A673 (cell line): Measurements from ENCODE around the gene ARPC2. TPM values are rescaled to one million over a fixed set of nuclear protein-coding genes. Genes with fewer than 3 reads are reported as not detected.

ENCODE experiments used
- BruUV-seq: library from RNA; stranded (reverse); fragments of 400-500 nt; replicated peaks from 2 replicates; lab custom pipeline; 2021; lab: Mats Ljungman, UMichigan
- CTCF ChIA-PET: fragments of 300-600 bp; sonication (Branson Sonifier 250); formaldehyde crosslinking; loops from one replicate; lab custom pipeline; 2022; ENCODE audit warnings: antibody characterized with exemption; lab: Charles Lee
- POLR2A ChIA-PET: fragments of 300-600 bp; sonication (Branson Sonifier 250); formaldehyde crosslinking; loops from one replicate; lab custom pipeline; 2022; ENCODE audit warnings: antibody characterized with exemption; ENCODE audit not compliant: low non-redundant PET; lab: Charles Lee
- DNase-seq: peaks from one replicate; pipeline ENCODE4 v3.0.0-alpha.2; 2015; ENCODE audit warnings: low spot score
- H3K27ac ChIP-seq: fragments of 200-600 bp; sonication (generic); 2 replicates; pipeline ENCODE4 v1.5.1; 2016; ENCODE audit warnings: mixed run types, low read depth, mild to moderate bottlenecking, mixed read lengths, antibody characterized with exemption, low read length; ENCODE audit not compliant: poor library complexity, severe bottlenecking
- H3K27me3 ChIP-seq: fragments of 200-600 bp; sonication (generic); replicated peaks from 2 replicates; pipeline ENCODE4 v1.6.1; 2017; ENCODE audit warnings: mixed run types, low read depth, mild to moderate bottlenecking, mixed read lengths, antibody characterized with exemption, low read length; ENCODE audit not compliant: insufficient read depth, poor library complexity
- H3K36me3 ChIP-seq: fragments of 200-600 bp; sonication (generic); 2 replicates; pipeline ENCODE4 v1.6.1; 2016; ENCODE audit warnings: mixed run types, mild to moderate bottlenecking, mixed read lengths, antibody characterized with exemption, low read length; ENCODE audit not compliant: insufficient read depth, poor library complexity, severe bottlenecking
- H3K4me1 ChIP-seq: fragments of 200-600 bp; sonication (generic); 2 replicates; pipeline ENCODE4 v1.6.1; 2017; ENCODE audit warnings: mixed run types, mild to moderate bottlenecking, mixed read lengths, antibody characterized with exemption, low read length; ENCODE audit not compliant: insufficient read depth, poor library complexity, severe bottlenecking
- H3K4me3 ChIP-seq: fragments of 200-600 bp; sonication (generic); 2 replicates; pipeline ENCODE4 v1.5.1; 2016; ENCODE audit warnings: low read depth, mixed run types, mild to moderate bottlenecking, mixed read lengths, low read length; ENCODE audit not compliant: poor library complexity, severe bottlenecking
- H3K9me3 ChIP-seq: fragments of 200-600 bp; sonication (generic); 2 replicates; pipeline ENCODE4 v1.6.1; 2016; ENCODE audit warnings: mixed run types, low read depth, mild to moderate bottlenecking, mixed read lengths, antibody characterized with exemption, low read length; ENCODE audit not compliant: poor library complexity, severe bottlenecking
- EZH2 ChIP-seq: fragments of 200-600 bp; sonication (generic); IDR thresholded peaks from 2 replicates; pipeline ENCODE4 v1.6.1; 2017; ENCODE audit warnings: borderline replicate concordance, low read depth, mild to moderate bottlenecking, mixed read lengths, antibody characterized with exemption, low read length; ENCODE audit not compliant: poor library complexity, severe bottlenecking
- intact Hi-C: fragments of 100-400 bp; cut with micrococcal nuclease; formaldehyde crosslinking; loops from one replicate; pipeline ENCODE4 v1.10.0; 2022; ENCODE audit not compliant: unreplicated experiment
- total RNA-seq: library from RNA; stranded (reverse); gene quantifications from 2 replicates; pipeline ENCODE4 v1.2.3, GENCODE V29; 2021
- TF ChIP-seq, protein P1 (sequence below): fragments of 300-800, 200-600 bp; sonication (generic); conservative IDR thresholded peaks from 2 replicates; pipeline ENCODE4 v1.5.1; 2017; ENCODE audit warnings: low read depth, mild to moderate bottlenecking, antibody characterized with exemption, low read length, moderate library complexity, mixed read lengths

ARPC2 gene
- total RNA-seq, 1 experiment from 2014 or later, result 291 TPM

DNA sequence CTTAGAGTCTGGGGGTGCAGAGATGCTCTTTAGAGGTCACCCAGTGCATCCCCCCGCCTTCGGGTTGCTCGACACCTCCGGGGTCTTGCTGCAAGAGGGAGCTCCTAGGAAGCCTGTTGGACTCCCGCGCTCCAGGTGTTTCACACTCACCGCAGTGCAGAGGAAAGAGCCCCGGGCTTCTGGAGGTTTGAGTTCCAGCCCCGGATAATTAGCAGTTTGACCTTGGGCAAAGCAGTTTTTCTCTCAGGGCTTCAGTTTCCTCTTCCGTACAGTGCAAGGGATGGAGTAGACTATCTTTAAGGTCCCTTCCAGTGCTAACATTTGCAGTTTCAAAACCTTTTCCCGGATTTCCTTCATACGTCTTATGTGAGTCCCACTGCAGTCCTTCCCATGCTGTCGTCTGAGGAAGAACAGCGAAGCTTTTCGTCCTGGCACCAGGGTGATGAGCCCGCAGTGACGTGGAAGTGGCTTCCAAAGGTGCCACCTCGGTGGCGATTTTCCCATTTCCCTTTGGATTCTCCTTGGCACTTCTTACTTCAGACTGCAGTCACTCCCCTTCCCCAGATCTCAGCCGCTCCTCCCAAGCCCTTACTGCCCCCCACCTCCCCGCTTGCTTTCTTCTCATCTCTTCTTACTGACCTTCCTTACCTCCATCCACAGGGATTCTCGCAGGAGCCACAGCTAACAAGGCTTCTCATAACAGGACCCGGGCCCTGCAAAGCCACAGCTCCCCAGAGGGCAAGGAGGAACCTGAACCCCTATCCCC, 53.9 kb downstream of the ARPC2 start:
- intact Hi-C loops, result loop anchor here (5.0 kb wide), 2 partner anchors 84 to 576 kb away; no protein-coding TSS in a partner anchor
- POLR2A ChIA-PET, result interaction anchor here (0.6 to 0.7 kb wide), 2 partner anchors 12 to 137 kb away, joined by 3 read pairs; no protein-coding TSS in a partner anchor
- H3K27me3 ChIP-seq, result no peaks in the 10 kb centered on the region
- CTCF ChIA-PET, result interaction anchor here (0.5 to 1.9 kb wide), 3 partner anchors 86 to 125 kb away, joined by 3 to 4 read pairs (median 3); partner anchors contain the start of gene CATIP
- peak overlapping the region; percentile 56 for H3K27ac ChIP-seq
- H3K9me3 ChIP-seq, result no peaks in the 10 kb centered on the region
- H3K36me3 ChIP-seq, result peaks cover 30% of the 10 kb centered on the region
- peaks cover 20% of the 10 kb centered on the region for H3K4me1 ChIP-seq
- DNase-seq, result peak; percentile 41
- no peak for TF ChIP-seq EZH2
- TF ChIP-seq, protein P1, sequence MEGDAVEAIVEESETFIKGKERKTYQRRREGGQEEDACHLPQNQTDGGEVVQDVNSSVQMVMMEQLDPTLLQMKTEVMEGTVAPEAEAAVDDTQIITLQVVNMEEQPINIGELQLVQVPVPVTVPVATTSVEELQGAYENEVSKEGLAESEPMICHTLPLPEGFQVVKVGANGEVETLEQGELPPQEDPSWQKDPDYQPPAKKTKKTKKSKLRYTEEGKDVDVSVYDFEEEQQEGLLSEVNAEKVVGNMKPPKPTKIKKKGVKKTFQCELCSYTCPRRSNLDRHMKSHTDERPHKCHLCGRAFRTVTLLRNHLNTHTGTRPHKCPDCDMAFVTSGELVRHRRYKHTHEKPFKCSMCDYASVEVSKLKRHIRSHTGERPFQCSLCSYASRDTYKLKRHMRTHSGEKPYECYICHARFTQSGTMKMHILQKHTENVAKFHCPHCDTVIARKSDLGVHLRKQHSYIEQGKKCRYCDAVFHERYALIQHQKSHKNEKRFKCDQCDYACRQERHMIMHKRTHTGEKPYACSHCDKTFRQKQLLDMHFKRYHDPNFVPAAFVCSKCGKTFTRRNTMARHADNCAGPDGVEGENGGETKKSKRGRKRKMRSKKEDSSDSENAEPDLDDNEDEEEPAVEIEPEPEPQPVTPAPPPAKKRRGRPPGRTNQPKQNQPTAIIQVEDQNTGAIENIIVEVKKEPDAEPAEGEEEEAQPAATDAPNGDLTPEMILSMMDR, result no peak
- H3K4me3 ChIP-seq, result peak overlapping the region; percentile 91
- BruUV-seq, result no TSS peak

DNA sequence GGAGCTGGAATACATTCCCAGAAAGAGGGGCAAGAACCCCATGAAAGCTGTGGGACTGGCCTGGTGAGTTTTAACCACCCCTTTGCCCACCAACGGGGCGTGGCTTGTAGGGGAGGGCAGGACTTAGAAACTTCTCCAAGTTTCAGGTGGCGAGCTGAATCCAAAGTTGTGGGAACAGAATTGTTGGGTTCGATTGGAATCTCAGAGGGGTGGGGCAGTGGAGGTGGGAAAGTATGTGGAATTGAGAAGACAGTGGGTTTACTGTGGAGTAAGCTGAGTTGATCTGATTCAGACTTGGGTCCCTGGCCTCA, 54.5 kb downstream of the ARPC2 start:
- peak overlapping the region; percentile 56 for H3K27ac ChIP-seq
- POLR2A ChIA-PET, result interaction anchor here (0.7 kb wide), 1 partner anchor 12 kb away, joined by 3 read pairs; no protein-coding TSS in a partner anchor
- no peak for DNase-seq
- peak overlapping the region; percentile 91 for H3K4me3 ChIP-seq
- peaks cover 20% of the 10 kb centered on the region for H3K4me1 ChIP-seq
- H3K36me3 ChIP-seq, result peaks cover 28% of the 10 kb centered on the region
- TF ChIP-seq, protein P1, result no peak
- CTCF ChIA-PET, result interaction anchor here (0.5 to 1.9 kb wide), 3 partner anchors 85 to 125 kb away, joined by 3 to 4 read pairs (median 3); partner anchors contain the start of gene CATIP
- no peaks in the 10 kb centered on the region for H3K27me3 ChIP-seq
- H3K9me3 ChIP-seq, result no peaks in the 10 kb centered on the region
- BruUV-seq, result no TSS peak
- intact Hi-C loops, result loop anchor here (5.0 kb wide), 2 partner anchors 84 to 576 kb away; no protein-coding TSS in a partner anchor

DNA sequence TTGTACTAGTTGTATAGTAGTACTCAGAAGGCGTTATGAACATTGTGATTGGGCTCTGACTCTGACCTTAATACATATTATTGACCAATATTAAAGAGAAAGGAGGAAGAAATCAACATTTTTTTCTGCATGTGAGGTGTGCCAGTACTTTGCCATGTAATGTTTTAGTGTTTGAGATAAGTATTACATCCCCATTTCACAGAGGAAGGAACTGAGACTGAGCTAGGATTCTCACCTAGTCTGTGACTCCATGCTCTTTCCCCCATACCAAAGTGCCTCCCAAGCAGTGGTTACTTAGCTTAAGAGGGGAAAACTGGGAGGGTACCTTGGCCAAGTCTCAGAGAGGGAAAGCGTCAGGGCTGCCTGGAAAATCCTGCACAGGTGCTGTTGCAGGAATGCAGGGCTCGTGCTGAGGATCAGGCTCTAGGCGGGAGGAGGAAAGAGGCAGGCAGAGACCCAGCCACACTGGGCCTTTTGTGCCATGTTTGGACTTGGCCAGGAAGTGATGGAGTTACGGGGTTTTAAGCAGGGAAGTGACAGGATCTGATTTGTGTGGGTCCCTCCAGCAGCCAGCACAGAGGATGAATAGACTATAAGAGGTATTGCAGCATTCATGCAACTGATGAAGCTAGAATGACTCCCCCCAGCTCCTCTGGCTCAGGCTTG, 55.0 kb downstream of the ARPC2 start:
- Histone ChIP-seq H3K36me3 (peaks cover 34% of the 10 kb centered on the region), H3K4me3 (no peak overlapping the region), H3K4me1 (peaks cover 20% of the 10 kb centered on the region), H3K27ac (peak overlapping the region; percentile 56), H3K9me3 (no peaks in the 10 kb centered on the region), H3K27me3 (no peaks in the 10 kb centered on the region)
- no peak for DNase-seq
- TSS peak; percentile 47 for BruUV-seq
- CTCF ChIA-PET, result interaction anchor here (0.5 to 1.9 kb wide), 5 partner anchors 19 to 124 kb away, joined by 3 to 4 read pairs (median 3); partner anchors contain the start of gene CATIP
- no peak for TF ChIP-seq EZH2
- TF ChIP-seq, protein P1, result no peak
- POLR2A ChIA-PET, result interaction anchor here (0.7 kb wide), 1 partner anchor 13 kb away, joined by 3 read pairs; no protein-coding TSS in a partner anchor
- intact Hi-C loops, result loop anchor here (1.0 to 5.0 kb wide), 5 partner anchors 84 to 575 kb away; partner anchors contain the start of gene CATIP
